NCI-H345 (cell line): Measurements from ENCODE around the gene RBBP8.
"Not testable (repeated sequence)": the region's sequence is repeated elsewhere in the genome, so short reads cannot be mapped to it uniquely, and the experiment has no call there.

Experiments
- DNase-seq: peaks from one replicate; lab custom pipeline; 2025; lab: John Stamatoyannopoulos, UW

Gene RBBP8

DNA sequence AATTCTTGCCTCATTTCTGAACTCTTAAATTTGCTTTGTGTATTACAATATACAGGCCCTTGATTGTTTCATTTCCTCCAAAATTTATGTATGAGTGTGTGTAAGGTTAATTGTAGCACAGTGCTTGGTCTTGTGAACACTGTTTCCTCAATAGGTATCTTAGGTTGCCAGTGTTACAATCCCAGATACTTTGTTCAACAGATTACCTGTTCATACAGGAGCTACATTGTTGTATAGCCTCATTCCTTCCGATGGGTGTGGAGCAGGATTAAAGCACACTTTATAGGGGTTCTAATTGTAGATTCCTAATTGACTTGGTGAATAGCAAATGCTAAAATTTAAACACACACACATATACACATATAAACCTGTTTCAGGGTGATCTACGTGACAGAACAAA, 10.7 kb downstream of the RBBP8 start:
- DNase-seq: no peak

GRCh38 chr18:22946217-22946616, 13.1 kb downstream of the RBBP8 start:
- DNase-seq: no peak

DNA sequence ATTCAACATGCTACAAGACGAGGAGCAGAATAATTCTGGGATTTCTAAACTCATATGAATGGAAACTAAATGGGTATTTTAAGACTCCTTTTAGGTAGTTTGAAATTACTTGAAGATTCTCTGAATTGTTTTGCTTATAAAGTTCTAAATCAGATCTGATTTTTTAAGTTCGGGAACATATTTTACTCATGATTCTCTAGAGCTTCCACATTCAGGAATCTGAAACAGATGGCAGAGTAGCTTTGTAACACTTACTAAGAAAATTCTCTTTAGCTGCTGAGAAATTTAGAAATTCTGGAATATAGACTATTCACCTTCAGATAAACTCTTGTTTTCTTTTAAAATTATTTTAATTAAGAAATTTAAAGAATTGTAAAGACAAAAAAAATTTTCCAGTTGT, 13.7 kb downstream of the RBBP8 start:
- DNase-seq: no peak

GRCh38 chr18:22951823-22952222, 18.7 kb downstream of the RBBP8 start:
- DNase-seq: no peak

DNA sequence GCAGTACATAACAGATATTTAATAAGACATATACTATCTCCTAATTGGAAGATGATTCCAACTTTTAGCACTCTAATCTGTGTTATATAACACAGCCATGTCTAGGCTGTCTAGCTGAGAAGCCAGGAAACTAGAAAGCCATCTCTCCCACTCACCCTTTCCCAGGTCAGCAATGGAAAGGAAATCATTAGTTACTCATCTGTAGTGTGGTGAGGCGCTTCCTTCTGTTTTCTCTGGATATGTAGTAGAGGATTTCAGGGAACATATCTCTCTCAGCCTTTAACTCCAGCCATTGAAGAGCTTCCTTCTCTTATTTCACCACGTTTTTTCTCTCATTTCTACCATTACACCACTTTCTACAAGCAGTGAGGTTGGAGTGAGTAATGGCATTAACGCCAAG, 19.4 kb downstream of the RBBP8 start:
- DNase-seq: no peak

GRCh38 chr18:22953982-22954381, 20.9 kb downstream of the RBBP8 start:
- not testable (repeated sequence) for DNase-seq

DNA sequence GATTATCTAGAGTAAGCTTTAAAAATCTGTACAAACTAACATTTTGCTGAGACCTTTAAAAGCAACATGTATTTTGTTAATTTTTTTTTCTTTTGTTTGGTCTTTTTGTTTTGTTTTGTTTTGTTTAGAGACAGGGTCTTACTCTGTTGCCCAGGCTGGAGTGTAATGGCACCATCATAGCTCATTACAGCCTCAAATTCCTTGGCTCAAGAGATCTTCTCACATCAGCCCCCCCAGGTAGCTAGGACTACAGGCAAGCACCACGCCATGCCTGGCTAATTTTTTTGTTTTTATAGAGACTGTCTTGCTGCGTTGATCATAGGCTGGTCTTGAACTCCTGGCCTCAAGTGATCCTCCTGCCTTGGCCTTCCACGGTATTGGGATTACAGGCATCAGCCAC, 23.1 kb downstream of the RBBP8 start:
- DNase-seq: no peak

DNA sequence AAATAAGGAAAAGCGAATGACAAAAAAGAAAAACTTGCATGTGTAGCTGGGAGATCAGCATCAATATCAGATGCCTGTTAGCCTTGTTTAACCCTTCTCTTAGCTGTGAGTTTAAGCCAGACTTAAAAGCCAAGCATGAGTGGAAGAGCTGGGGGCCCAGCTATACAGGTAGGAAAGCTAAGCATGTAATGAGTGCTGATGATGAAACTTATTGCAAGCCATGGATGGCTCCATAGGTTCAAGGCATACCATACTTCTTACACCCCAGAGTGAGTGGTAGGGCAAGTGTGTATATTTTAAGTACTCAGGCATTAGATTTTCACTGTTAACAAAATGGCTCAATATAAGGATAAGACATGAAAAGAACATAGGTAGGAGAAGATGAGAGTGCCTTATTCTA, 28.0 kb downstream of the RBBP8 start:
- DNase-seq: no peak

DNA sequence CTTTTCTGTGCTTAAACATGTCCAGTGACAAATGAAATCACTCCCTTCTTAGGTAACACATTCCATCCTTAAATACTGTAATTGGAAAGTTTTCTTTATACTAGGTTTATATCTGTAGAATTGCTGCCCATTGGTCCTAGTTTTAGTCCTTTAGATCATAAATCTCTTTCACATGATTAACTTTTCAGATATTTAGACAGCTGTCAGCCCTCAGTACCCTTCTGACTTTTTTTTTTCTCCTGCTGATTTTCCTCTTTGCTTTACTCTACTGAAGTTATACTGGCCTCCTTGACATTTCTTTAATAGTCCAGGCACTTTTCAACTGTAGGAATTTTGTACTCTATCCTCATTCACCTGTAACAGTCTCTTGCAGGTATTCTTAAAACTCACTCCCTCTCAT, 28.9 kb downstream of the RBBP8 start:
- DNase-seq: no peak

DNA sequence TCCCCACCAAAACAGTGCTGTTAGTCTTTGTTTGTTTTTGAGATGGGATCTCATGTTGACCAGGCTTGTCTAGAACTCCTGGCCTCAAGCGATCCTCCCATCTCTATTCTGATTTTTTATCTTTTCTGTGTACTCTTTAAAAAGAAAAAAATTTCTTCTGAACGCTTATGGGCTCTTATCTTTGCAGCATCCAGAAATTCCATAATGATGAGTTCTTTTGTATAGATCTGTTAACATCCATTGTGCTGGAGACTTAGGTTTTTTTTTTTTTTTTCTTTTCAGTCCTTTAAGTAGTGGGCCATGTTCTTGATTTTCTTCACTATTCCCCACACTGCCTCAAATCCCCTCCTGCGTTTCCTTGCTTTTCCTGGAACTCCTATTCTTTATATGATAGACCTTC, 31.0 kb downstream of the RBBP8 start:
- DNase-seq: no peak

DNA sequence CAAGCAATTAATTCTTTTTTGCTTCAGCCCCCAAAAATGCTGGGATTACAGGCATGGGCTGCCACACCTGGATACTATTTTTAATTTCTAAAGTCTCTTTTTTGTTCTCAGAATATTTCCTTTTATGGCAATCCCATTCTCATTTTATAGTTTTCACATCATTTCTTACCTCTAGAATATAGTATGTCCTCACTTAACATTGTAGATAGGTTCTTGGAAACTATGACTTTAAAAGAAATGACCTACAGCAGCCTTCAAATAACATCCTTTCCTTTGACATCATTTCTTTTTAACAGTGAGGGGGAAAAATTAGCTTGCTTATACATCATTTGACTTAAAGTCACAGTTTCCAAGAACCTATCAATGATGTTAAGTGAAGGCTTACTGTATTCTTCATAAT, 31.6 kb downstream of the RBBP8 start:
- no peak for DNase-seq

GRCh38 chr18:22971038-22971437, 37.9 kb downstream of the RBBP8 start:
- DNase-seq: no peak

DNA sequence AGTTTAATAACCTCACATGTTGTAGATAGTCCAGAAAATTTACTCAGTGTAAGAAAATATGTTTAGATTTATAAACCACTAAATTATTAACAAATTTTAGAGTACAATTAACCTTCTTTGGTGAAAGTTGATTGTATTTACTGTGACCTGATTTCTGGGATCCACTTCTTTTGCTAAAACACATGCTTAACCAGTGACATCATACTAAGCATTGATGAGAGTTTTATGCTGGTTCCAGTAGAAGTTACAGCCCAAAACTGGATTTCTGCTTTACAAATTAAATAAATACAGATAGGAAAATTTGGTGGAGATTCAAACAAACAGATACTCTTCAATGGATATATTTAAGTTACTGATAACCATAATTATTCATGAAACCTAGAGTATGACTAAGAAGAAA, 40.9 kb downstream of the RBBP8 start:
- no peak for DNase-seq

DNA sequence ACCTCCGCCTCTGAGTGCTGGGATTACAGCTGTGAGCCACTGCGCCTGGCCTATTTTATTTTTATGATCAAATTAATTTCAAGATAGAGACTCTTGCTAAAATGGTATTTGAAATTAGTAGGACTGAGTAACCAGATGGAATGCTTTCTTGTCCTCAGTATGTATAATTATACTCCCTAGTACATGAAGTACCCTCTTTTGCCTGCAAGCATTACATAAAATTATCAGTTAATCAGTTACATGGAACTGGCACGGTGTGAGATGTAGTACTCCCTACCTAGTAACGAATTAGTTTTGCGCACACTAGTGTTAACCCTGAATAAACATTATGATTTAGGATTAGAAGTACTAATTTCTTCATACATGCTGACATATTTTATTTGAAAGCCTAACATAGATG, 41.6 kb downstream of the RBBP8 start:
- no peak for DNase-seq

- no peak for DNase-seq
Observed at GRCh38 chr18:22975508-22975907, 42.4 kb downstream of the RBBP8 start.

- DNase-seq: no peak
Observed at GRCh38 chr18:22977847-22978701, 44.9 kb downstream of the RBBP8 start.

GRCh38 chr18:22980394-22980793, 47.3 kb downstream of the RBBP8 start:
- DNase-seq: no peak

DNA sequence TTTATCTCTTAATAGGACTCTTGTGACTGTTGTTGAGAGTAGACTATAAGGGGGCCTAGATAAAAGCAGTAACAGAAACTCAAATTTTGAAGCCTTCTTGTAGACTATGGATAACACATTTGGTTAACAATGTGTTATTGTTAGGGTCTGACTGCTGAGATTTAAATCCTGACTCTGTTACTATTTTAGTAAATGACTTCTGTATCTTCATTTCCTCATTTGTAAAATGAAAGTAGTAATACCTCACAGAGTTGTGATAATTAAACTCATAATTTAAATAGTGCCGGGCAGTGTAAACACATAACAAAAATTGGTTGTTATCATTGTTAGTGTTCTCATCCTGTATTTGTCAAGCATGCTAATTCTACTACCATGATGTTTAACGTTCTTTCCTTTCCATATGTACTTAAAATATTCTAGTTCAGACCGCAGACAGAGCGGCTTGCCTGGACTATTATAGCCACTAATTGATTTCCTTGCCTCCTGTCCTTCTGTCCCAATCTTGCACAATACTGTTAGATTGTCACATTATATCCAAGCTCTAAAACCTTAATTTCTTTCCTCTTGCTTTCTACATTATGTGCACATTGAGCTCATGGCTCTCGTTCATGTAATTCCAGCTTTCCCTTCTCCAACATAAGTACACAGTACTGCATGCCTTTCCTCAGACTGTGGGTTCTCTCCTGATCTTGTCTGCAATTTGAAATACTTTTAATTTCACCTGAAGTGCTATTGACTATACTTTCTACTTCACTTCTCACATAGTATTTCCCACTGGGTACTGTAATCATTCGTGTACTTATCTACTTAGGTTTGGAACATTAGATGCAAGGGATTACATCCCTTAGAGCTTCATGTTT, 48.4 kb downstream of the RBBP8 start:
- no peak for DNase-seq

DNA sequence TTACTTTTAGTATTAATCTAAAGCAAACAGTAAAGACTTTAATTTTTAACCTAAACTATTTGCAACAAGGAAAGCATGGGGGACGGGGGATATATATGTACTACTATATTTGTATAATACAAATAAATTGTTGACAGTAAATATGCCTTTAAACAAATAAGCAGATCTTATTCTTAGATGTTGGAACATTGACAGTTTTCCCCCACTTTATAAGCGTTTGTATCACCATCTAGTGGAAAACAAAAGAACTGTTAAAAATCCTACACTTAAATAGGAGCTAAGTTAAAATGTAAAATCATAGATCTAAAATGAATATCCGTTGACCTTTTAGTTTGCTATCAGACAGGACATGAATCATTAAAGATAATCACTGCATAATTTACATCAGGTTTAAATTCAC, 50.0 kb downstream of the RBBP8 start:
- peak; percentile 1 for DNase-seq

GRCh38 chr18:22985250-22985649, 52.1 kb downstream of the RBBP8 start:
- no peak for DNase-seq

- no peak for DNase-seq
Observed at GRCh38 chr18:22987547-22988189, 54.5 kb downstream of the RBBP8 start.

GRCh38 chr18:22988208-22988607, 55.1 kb downstream of the RBBP8 start:
- no peak for DNase-seq

GRCh38 chr18:22998344-22998743, 65.2 kb downstream of the RBBP8 start:
- no peak for DNase-seq
